CD8-positive, alpha-beta memory T cell (primary cell): Measurements from ENCODE around the gene ASCC1. TPM values are rescaled to one million over a fixed set of nuclear protein-coding genes. Genes with fewer than 3 reads are reported as not detected.

Source experiments
- CTCF ChIA-PET: fragments of 350-600 bp; sonication (Branson Sonifier 250); formaldehyde crosslinking; loops from one replicate; lab custom pipeline; 2021; ENCODE audit warnings: antibody characterized with exemption; lab: Charles Lee
- POLR2A ChIA-PET: fragments of 350-600 bp; sonication (Branson Sonifier 250); formaldehyde crosslinking; loops from one replicate; lab custom pipeline; 2021; ENCODE audit warnings: antibody characterized with exemption; lab: Charles Lee
- DNase-seq, 5 donors: peaks; one replicate each; pipeline versions ENCODE4 v3.0.0 to v3.0.0-alpha.2; 2020 to 2022; ENCODE audit warnings: mixed read lengths in 1 of 5
- H3K27ac ChIP-seq: one replicate; pipeline ENCODE4 v1.7.0; 2013; ENCODE audit warnings: low read depth, mild to moderate bottlenecking, low read length, moderate library complexity
- H3K27me3 ChIP-seq: 2 replicates; pipeline ENCODE4 v1.7.0; 2013; ENCODE audit warnings: low read length, mild to moderate bottlenecking; ENCODE audit not compliant: insufficient read depth, poor library complexity, severe bottlenecking
- H3K36me3 ChIP-seq: 2 replicates; pipeline ENCODE4 v1.7.0; 2013; ENCODE audit warnings: mild to moderate bottlenecking, low read length, moderate library complexity; ENCODE audit not compliant: insufficient read depth
- H3K4me1 ChIP-seq: 2 replicates; pipeline ENCODE4 v1.7.0; 2013; ENCODE audit warnings: mild to moderate bottlenecking, low read length, moderate library complexity; ENCODE audit not compliant: insufficient read depth
- H3K4me3 ChIP-seq: 2 replicates; pipeline ENCODE4 v1.7.0; 2013; ENCODE audit warnings: mild to moderate bottlenecking, low read length
- H3K9me3 ChIP-seq: 2 replicates; pipeline ENCODE4 v1.7.0; 2013; ENCODE audit warnings: mild to moderate bottlenecking, low read length
- H3K27ac Mint-ChIP-seq, 8 donors: one replicate each; pipeline ENCODE4 v1.8.0; 2020 to 2021; ENCODE audit warnings: mixed read lengths in 8 of 8, mild to moderate bottlenecking in 6 of 8, inconsistent platforms in 3 of 8, moderate library complexity in 3 of 8
- H3K27me3 Mint-ChIP-seq, 2 donors: one replicate each; pipeline ENCODE4 v1.8.0; 2020 to 2021; ENCODE audit warnings: mixed read lengths in 2 of 2, mild to moderate bottlenecking in 1 of 2, moderate library complexity in 1 of 2
- H3K36me3 Mint-ChIP-seq, 3 donors: one replicate each; pipeline ENCODE4 v1.8.0; 2020 to 2021; ENCODE audit warnings: mixed read lengths in 3 of 3, inconsistent platforms in 1 of 3, mild to moderate bottlenecking in 1 of 3
- H3K4me1 Mint-ChIP-seq, 3 donors: one replicate each; pipeline ENCODE4 v1.8.0; 2020 to 2021; ENCODE audit warnings: mixed read lengths in 3 of 3, inconsistent platforms in 1 of 3, mild to moderate bottlenecking in 1 of 3
- H3K4me3 Mint-ChIP-seq, 7 donors: one replicate each; pipeline ENCODE4 v1.8.0; 2020 to 2021; ENCODE audit warnings: mixed read lengths in 7 of 7, mild to moderate bottlenecking in 6 of 7, moderate library complexity in 4 of 7, inconsistent platforms in 2 of 7
- H3K9me3 Mint-ChIP-seq, 5 donors: one replicate each; pipeline ENCODE4 v1.8.0; 2020 to 2022; ENCODE audit warnings: mixed read lengths in 5 of 5, mild to moderate bottlenecking in 3 of 5, moderate library complexity in 2 of 5, inconsistent platforms in 1 of 5
- polyA plus RNA-seq: library from polyadenylated mRNA; unstranded; fragments of 300-500 nt; fragmentation: Illumina TruSeq; gene quantifications from one replicate; pipeline ENCODE4 v1.2.3, GENCODE V29; 2021
- total RNA-seq, 2 experiments: library from RNA; stranded (reverse); gene quantifications; one replicate each; pipeline ENCODE4 v1.2.3, GENCODE V29; 2021

ASCC1 gene
- total and polyA plus RNA-seq, 3 experiments from 2014 or later: 19.1 to 43.2 (median 36.3) TPM

DNA sequence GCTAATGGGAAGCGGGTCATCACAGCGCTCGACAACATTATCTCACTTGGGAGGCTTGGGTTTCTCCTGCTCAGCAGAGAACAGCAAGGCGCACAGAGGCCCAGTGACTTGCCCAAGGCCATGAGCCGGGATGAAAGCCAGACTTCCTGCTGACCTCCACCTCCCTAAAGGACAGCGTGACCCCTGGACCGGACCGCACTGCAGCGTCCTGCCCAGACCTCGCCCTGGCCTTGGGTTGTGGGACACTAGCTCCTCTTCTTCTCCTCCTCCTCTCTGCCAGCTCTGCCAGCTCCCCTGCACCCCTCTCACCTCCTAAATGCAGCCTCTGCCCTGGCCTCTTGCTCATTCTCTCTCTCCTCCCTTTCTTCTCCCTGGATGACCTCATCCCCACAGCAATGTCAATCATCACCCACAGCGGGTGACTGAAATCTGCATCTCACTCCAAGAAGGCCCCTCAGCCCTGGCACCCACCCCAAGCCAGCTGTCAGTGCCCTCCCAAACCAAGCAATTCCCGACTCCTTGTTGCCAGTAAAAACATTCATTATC, 147.1 kb downstream of the ASCC1 start:
- no peak for DNase-seq
- peaks cover 0 to 2% (median 0%) of the 10 kb centered on the region in 5 donors for H3K9me3 Mint-ChIP-seq
- no peak overlapping the region for H3K4me3 ChIP-seq
- no peaks in the 10 kb centered on the region for H3K27me3 ChIP-seq
- CTCF ChIA-PET: interaction anchor here (1.2 to 2.4 kb wide), 3 partner anchors 10 to 20 kb away, joined by 3 to 7 read pairs (median 3); no protein-coding TSS in a partner anchor
- H3K27ac Mint-ChIP-seq: peak overlapping the region in 7 of 8 donors; percentile 31 to 93 (median 77)
- peaks cover 89% of the 10 kb centered on the region for H3K36me3 ChIP-seq
- peaks cover 19 to 39% (median 22%) of the 10 kb centered on the region in 3 donors for H3K4me1 Mint-ChIP-seq
- peaks cover 31% of the 10 kb centered on the region for H3K4me1 ChIP-seq
- peak overlapping the region in 4 of 7 donors; percentile 34 to 85 (median 53) for H3K4me3 Mint-ChIP-seq
- POLR2A ChIA-PET: interaction anchor here (1.3 kb wide), 1 partner anchor 10 kb away, joined by 4 read pairs; no protein-coding TSS in a partner anchor
- H3K27me3 Mint-ChIP-seq: peaks cover 0 to 8% of the 10 kb centered on the region in 2 donors
- H3K36me3 Mint-ChIP-seq: peaks cover 10 to 90% (median 13%) of the 10 kb centered on the region in 3 donors
- no peak overlapping the region for H3K27ac ChIP-seq
- no peaks in the 10 kb centered on the region for H3K9me3 ChIP-seq

GRCh38 chr10:72068126-72068765, 147.8 kb downstream of the ASCC1 start:
- Histone ChIP-seq H3K27ac (no peak overlapping the region), H3K4me1 (peaks cover 24% of the 10 kb centered on the region), H3K4me3 (no peak overlapping the region), H3K27me3 (no peaks in the 10 kb centered on the region), H3K9me3 (no peaks in the 10 kb centered on the region), H3K36me3 (peaks cover 92% of the 10 kb centered on the region)
- Mint-ChIP-seq H3K4me3 (peak overlapping the region in 4 of 7 donors; percentile 23 to 68 (median 44)), H3K27me3 (peaks cover 0 to 8% of the 10 kb centered on the region in 2 donors), H3K36me3 (peaks cover 10 to 90% (median 11%) of the 10 kb centered on the region in 3 donors), H3K4me1 (peaks cover 12 to 37% (median 16%) of the 10 kb centered on the region in 3 donors), H3K9me3 (peaks cover 0 to 2% (median 0%) of the 10 kb centered on the region in 5 donors), H3K27ac (peak overlapping the region in 5 of 8 donors; percentile 24 to 90 (median 77))
- ChIA-PET POLR2A (interaction anchor here (1.3 kb wide), 1 partner anchor 11 kb away, joined by 4 read pairs; no protein-coding TSS in a partner anchor), CTCF (interaction anchor here (1.2 to 2.4 kb wide), 2 partner anchors 11 to 20 kb away, joined by 3 to 7 read pairs; no protein-coding TSS in a partner anchor)
- DNase-seq: no peak

DNA sequence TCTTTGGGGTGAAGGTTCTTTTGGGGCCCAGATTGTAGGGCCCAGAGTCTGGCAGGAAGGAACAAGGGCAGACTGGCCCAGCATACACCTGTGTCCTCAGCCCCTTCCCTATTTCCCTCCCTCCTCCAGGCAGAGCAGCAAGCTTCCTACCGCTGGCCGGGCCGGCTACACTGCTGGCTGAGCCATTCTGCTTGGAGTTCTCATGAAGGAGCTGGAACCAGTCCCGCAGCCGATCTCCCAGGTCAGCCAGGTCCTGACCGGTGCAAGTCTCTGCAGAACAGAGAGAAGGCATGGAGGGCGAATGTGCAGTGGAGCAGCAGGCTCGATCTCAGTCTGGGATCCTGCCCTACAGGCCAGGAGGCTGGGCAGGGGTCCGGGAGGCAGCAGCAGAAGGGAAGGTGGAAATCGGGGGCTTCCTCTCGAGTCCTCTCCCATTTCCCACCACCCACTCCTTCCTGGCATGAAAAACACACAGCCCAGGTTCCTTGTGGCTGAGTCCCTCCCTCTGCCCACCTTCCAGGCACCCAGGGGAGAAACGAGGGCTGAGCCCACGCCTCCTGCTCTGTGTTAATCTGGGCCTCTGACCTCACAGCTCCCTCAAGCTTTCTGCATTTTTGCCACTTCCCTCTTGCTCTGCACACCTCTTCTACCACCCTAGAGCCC, 148.5 kb downstream of the ASCC1 start:
- Mint-ChIP-seq H3K36me3 (peaks cover 10 to 90% (median 11%) of the 10 kb centered on the region in 3 donors), H3K27ac (peak overlapping the region in 5 of 8 donors; percentile 27 to 90 (median 76)), H3K27me3 (peaks cover 0 to 8% of the 10 kb centered on the region in 2 donors), H3K4me3 (peak overlapping the region in 2 of 7 donors; percentile 23 to 66), H3K9me3 (peaks cover 0 to 3% (median 0%) of the 10 kb centered on the region in 5 donors), H3K4me1 (peaks cover 9 to 35% (median 14%) of the 10 kb centered on the region in 3 donors)
- Histone ChIP-seq H3K4me3 (no peak overlapping the region), H3K27me3 (no peaks in the 10 kb centered on the region), H3K4me1 (peaks cover 17% of the 10 kb centered on the region), H3K36me3 (peaks cover 90% of the 10 kb centered on the region), H3K27ac (no peak overlapping the region), H3K9me3 (no peaks in the 10 kb centered on the region)
- DNase-seq: no peak
- POLR2A ChIA-PET: interaction anchor here (0.6 kb wide), 1 partner anchor 20 kb away, joined by 3 read pairs; no protein-coding TSS in a partner anchor
- CTCF ChIA-PET: interaction anchor here (1.2 to 2.4 kb wide), 2 partner anchors 12 to 19 kb away, joined by 3 to 7 read pairs; no protein-coding TSS in a partner anchor

DNA sequence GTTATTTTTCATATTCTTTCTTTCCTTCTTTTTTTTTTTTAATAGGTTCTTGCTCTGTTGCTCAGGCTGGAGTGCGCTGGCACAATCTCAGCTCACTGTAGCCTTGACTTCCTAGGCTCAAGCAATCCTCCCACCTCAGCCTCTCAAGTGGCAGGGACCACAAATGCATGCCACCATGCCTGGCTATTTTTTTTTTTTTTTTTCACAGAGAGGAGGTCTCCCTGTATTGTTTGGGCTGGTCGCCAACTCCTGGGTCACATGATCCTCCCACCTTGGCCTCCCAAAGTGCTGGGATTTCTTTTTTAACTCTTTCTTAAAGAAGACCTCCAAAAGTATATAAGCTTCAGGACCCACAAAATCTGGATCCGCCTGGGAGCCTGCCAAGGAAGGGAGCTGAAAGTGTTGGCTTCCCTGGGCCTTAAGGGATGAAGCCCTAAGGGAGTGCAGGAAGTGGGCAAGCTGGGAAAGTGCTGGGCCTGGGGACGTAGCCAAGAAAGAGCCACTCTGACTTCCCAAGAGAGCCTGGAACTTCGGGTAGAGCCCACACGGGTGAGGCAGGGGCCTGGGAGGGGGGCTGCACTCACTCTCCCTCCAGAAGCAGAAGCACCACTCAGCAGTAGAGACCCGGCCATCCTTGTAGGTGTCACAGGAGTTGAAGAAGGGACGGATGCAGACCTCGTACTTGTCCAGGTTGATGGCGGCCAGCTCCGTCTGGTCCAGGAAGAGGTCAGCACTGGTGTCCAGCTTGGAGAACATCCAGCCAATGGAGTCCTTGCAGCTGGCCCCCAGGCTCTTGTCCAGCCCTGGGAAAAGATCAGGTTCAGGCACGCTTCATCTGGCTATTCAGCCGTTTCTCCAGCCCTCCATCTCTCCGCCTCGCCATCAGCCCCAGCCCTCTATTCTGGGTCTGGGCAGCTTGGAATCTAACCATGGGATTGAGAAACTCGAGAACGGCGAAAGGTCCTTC, 149.5 kb downstream of the ASCC1 start:
- no peak overlapping the region for H3K27ac ChIP-seq
- DNase-seq: no peak
- no peaks in the 10 kb centered on the region for H3K9me3 ChIP-seq
- no peaks in the 10 kb centered on the region for H3K27me3 ChIP-seq
- H3K4me3 ChIP-seq: no peak overlapping the region
- H3K4me1 Mint-ChIP-seq: peaks cover 10 to 34% (median 13%) of the 10 kb centered on the region in 3 donors
- H3K27ac Mint-ChIP-seq: peak overlapping the region in 6 of 8 donors; percentile 12 to 90 (median 36)
- POLR2A ChIA-PET: interaction anchor here (0.6 kb wide), 1 partner anchor 21 kb away, joined by 3 read pairs; no protein-coding TSS in a partner anchor
- CTCF ChIA-PET: interaction anchor here (1.0 to 1.5 kb wide), 4 partner anchors 10 to 54 kb away, joined by 3 to 5 read pairs (median 4); no protein-coding TSS in a partner anchor
- H3K4me3 Mint-ChIP-seq: peak overlapping the region in 2 of 7 donors; percentile 7 to 66
- peaks cover 86% of the 10 kb centered on the region for H3K36me3 ChIP-seq
- H3K9me3 Mint-ChIP-seq: peaks cover 0 to 3% (median 0%) of the 10 kb centered on the region in 5 donors
- H3K36me3 Mint-ChIP-seq: peaks cover 7 to 90% (median 12%) of the 10 kb centered on the region in 3 donors
- H3K4me1 ChIP-seq: peaks cover 8% of the 10 kb centered on the region
- peaks cover 0 to 9% of the 10 kb centered on the region in 2 donors for H3K27me3 Mint-ChIP-seq

GRCh38 chr10:72065439-72066025, 150.5 kb downstream of the ASCC1 start:
- peaks cover 0 to 7% of the 10 kb centered on the region in 2 donors for H3K27me3 Mint-ChIP-seq
- POLR2A ChIA-PET: no interaction called here
- peaks cover 5 to 91% (median 9%) of the 10 kb centered on the region in 3 donors for H3K36me3 Mint-ChIP-seq
- CTCF ChIA-PET: interaction anchor here (1.0 to 1.5 kb wide), 4 partner anchors 11 to 55 kb away, joined by 3 to 5 read pairs (median 4); no protein-coding TSS in a partner anchor
- no peak overlapping the region for H3K4me3 ChIP-seq
- peaks cover 76% of the 10 kb centered on the region for H3K36me3 ChIP-seq
- H3K9me3 Mint-ChIP-seq: peaks cover 0 to 3% (median 0%) of the 10 kb centered on the region in 5 donors
- peaks cover 8 to 36% (median 14%) of the 10 kb centered on the region in 3 donors for H3K4me1 Mint-ChIP-seq
- H3K27ac ChIP-seq: no peak overlapping the region
- H3K27ac Mint-ChIP-seq: peak overlapping the region in 4 of 8 donors; percentile 54 to 90 (median 76)
- no peak for DNase-seq
- no peaks in the 10 kb centered on the region for H3K27me3 ChIP-seq
- no peaks in the 10 kb centered on the region for H3K9me3 ChIP-seq
- no peaks in the 10 kb centered on the region for H3K4me1 ChIP-seq
- peak overlapping the region in 2 of 7 donors; percentile 40 to 41 for H3K4me3 Mint-ChIP-seq

- H3K36me3 ChIP-seq: peaks cover 59% of the 10 kb centered on the region
- Mint-ChIP-seq H3K27ac (peak overlapping the region in 5 of 8 donors; percentile 19 to 85 (median 71)), H3K27me3 (peaks cover 0 to 5% of the 10 kb centered on the region in 2 donors), H3K36me3 (peaks cover 0 to 75% (median 8%) of the 10 kb centered on the region in 3 donors), H3K4me3 (peak overlapping the region in 1 of 7 donors; percentile 70), H3K9me3 (peaks cover 0 to 5% (median 0%) of the 10 kb centered on the region in 5 donors), H3K4me1 (peaks cover 17 to 48% (median 17%) of the 10 kb centered on the region in 3 donors)
- H3K4me1 ChIP-seq: no peaks in the 10 kb centered on the region
- H3K4me3 ChIP-seq: no peak overlapping the region
- CTCF ChIA-PET: interaction anchor here (1.6 to 4.2 kb wide), 2 partner anchors 15 to 273 kb away, joined by 3 to 24 read pairs; no protein-coding TSS in a partner anchor
- no peaks in the 10 kb centered on the region for H3K9me3 ChIP-seq
- H3K27me3 ChIP-seq: no peaks in the 10 kb centered on the region
- no peak for DNase-seq
- POLR2A ChIA-PET: no interaction called here
- H3K27ac ChIP-seq: no peak overlapping the region
Observed at GRCh38 chr10:72063703-72064391, 152.2 kb downstream of the ASCC1 start.
